Fibroblast of mammary gland (primary cell): ENCODE data around the gene MSI2.

Experiments
- DNase-seq: peaks from one replicate; pipeline ENCODE4 v3.0.0-alpha.2; 2010; ENCODE audit warnings: low read depth
- H3K4me3 ChIP-seq: 2 replicates; pipeline ENCODE4 v1.5.1; 2011; ENCODE audit warnings: low read depth, mild to moderate bottlenecking, low read length, moderate library complexity; ENCODE audit not compliant: control insufficient read depth
- CTCF ChIP-seq: conservative IDR thresholded peaks from 2 replicates; pipeline ENCODE4 v1.5.1; 2011; ENCODE audit warnings: low read depth, low read length, inconsistent platforms; ENCODE audit not compliant: control insufficient read depth, insufficient read depth

The MSI2 gene

DNA sequence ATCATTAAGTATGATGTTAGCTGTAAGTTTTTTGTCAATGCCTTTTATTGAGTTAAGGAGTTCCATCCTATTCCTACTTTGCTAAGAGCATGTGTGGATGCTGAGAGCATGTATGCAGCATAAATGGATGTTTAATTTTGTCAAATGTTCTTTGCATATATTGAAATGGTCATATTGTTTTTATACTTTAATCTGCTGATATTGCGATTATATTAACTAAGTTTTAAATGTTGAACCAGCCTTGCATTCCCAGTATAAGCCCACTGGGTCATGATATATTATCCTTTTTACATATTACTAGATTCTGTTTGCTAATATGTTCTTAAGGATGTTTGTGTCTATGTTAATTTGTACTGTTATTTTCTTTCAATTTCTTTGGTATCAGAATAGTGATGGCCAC lies 435.6 kb downstream of the MSI2 start:
- no peak overlapping the region for H3K4me3 ChIP-seq
- no peak for TF ChIP-seq CTCF
- no peak for DNase-seq

GRCh38 chr17:57692770-57693169 lies 436.4 kb downstream of the MSI2 start:
- TF ChIP-seq CTCF = no peak
- no peak for DNase-seq
- H3K4me3 ChIP-seq = no peak overlapping the region

GRCh38 chr17:57694051-57694450 lies 437.7 kb downstream of the MSI2 start:
- no peak for TF ChIP-seq CTCF
- DNase-seq = no peak
- H3K4me3 ChIP-seq = no peak overlapping the region

GRCh38 chr17:57696050-57696449 lies 439.7 kb downstream of the MSI2 start:
- H3K4me3 ChIP-seq = no peak overlapping the region
- no peak for TF ChIP-seq CTCF
- DNase-seq = no peak

DNA sequence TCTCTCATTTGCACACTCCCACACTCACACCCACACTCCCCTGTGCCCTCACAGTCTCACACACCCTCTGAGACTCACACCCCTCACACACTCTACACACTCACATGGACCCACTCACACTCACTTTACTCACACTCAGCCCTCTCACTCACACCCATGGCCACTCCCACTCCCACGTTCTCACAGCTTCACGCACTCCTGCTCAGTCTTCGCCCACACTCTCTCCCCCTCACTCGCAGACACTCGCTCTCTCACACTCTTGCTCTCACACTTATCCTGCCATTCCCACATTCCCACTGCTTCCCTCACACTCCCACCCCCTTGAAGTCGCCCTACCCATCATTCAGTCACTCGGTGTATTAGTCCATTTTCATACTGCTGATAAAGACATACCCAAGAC lies 440.9 kb downstream of the MSI2 start:
- no peak for TF ChIP-seq CTCF
- no peak for DNase-seq
- H3K4me3 ChIP-seq = no peak overlapping the region

DNA sequence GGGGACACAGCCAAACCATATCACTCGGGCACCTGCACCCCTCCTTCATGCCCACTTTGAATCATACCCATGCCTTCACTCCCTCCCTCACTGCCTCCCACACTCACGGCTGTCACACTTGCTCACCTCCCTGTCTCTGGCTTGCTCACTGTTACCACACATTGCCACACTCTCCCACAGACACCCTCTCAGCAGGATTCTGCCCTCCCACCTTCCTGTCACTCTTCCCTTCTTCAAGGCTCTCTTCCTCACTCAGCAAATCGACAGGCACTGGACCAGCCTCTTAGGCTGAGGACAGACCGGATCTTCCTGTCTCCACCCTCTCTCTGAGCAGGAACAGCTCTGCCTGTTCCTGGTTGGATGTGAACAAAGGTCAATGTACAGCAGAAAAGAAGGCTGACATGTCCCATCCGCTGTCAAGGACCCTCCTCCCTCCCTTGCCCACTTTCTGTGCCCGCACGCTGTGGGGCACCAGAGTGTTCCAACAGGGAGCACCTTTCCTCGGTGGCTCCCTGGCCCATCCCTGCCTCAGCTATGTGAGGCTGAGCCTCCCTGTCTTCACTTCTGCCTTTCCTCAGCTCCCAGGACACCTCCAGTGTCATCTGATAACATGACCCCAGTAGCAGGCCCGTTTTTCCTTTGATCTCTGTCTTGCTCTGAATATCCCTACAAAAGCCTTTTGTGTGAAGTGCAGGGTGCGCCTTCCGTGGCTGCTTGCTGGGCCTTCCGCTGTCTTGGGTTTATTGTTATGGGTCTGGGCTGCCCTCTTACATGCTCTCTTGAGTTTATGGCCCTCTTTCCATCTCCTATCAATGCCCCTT lies 441.8 kb downstream of the MSI2 start:
- H3K4me3 ChIP-seq = no peak overlapping the region
- DNase-seq = no peak
- no peak for TF ChIP-seq CTCF

- DNase-seq = peak; percentile 44
- no peak overlapping the region for H3K4me3 ChIP-seq
- no peak for TF ChIP-seq CTCF
Observed at GRCh38 chr17:57699751-57700219, 443.5 kb downstream of the MSI2 start.
